ENCODE data around the gene IQCE.

The IQCE gene

GRCh38 chr7:2646336-2646679, 87.5 kb downstream of the IQCE start:
- no peak for DNase-seq (ENCODE audit: low read depth in 2 of 2)

GRCh38 chr7:2646680-2647571, 88.1 kb downstream of the IQCE start:
- no peak for DNase-seq (ENCODE audit: low read depth in 2 of 2)

GRCh38 chr7:2647594-2648172, 88.9 kb downstream of the IQCE start:
- no peak for DNase-seq (ENCODE audit: low read depth in 2 of 2)

GRCh38 chr7:2649139-2649838, 90.5 kb downstream of the IQCE start:
- no peak for DNase-seq (ENCODE audit: low read depth in 2 of 2)

- DNase-seq (ENCODE audit: low read depth in 2 of 2) = no peak
These were observed 91.2 kb downstream of the IQCE start for GRCh38 chr7:2649991-2650390.

DNA sequence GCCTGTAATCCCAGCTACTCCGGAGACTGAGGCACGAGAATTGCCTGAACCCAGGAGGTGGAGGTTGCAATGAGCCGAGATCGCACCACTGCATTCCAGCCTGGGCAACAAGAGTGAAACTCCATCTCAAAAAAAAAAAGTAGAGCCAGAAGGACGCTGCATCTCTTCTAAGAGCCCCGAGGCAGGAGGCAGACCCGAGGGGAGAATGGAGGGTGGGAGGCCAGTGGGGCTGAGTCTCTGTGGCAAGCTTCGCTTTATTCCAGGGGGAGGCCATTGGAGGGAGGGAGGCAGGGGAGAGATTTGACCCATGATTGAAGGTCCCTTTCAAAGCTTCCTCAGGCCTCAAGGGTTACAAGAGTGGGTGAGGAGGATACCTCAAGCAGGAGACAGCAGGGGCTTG, 91.7 kb downstream of the IQCE start:
- DNase-seq (ENCODE audit: low read depth in 2 of 2) = no peak

GRCh38 chr7:2651336-2651735, 92.6 kb downstream of the IQCE start:
- DNase-seq (ENCODE audit: low read depth in 2 of 2) = no peak

- DNase-seq (ENCODE audit: low read depth in 2 of 2) = no peak
These were observed 93.3 kb downstream of the IQCE start for GRCh38 chr7:2651847-2652735.

DNA sequence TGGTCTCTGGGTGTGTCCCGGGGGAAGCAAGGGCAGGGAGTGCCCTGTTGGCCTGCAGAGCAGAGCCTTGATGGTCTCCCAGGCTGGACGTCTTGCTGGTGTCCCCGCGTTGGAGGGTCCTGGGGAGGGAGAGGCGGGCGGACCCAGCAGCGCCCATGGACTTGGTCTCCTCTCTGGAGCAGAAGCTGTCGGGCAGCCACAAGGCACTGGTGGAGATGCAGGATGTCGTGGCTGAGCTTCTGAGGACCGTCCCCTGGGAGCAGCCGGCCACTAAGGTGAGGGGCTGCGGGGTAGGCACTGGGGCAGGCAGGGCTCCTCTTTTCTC, 93.9 kb downstream of the IQCE start:
- no peak for DNase-seq (ENCODE audit: low read depth in 2 of 2)

DNA sequence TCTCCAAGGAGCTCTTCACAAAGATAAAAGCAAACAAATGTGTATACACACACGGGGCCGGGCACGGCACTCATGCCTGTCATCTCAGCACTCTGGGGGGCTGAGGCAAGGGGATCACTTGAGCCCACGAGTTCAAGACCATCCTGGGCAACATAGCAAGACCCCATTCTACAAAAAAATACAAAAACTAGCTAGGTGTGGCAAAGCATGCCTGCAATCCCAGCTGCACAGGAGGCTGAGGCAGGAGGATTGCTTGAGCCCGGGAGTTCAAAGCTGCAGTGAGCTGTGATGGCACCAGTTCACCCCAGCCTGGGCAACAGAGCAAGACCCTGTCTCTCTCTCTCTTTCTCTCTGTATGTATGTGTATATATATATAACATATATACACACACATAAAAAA, 95.3 kb downstream of the IQCE start:
- DNase-seq (ENCODE audit: low read depth in 2 of 2) = no peak

DNA sequence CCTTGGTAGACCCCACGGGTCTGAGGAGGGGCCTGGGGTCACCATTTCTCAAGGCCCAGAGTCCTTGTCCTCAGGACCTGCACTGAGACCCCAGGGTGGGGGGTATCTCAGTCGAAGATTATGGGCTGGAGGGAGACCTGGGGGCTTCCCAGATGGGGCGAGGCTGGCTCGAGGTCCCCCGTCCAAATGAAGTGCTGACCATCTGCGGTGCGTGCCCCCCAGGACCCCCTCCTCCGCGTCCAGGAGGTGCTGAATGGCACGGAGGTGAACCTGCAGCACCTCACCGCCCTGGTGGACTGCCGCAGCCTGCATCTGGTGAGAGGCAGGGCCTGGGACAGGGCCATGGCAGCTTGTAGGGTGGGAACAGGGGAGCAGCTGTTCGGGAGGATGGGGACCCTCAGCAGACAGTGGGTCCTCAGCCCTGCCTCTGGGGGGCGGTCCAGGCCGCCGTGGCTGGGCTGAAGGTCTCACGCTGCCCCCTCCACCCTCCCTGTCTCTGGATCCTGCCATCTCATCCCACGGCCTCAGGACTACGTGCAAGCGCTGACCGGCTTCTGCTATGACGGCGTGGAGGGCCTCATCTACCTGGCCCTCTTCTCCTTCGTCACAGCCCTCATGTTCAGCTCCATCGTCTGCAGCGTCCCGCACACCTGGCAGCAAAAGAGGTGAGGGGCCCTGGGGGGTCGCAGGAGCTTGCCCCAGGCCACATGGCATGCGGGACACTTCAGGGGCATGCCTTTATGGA, 97.3 kb downstream of the IQCE start:
- DNase-seq (ENCODE audit: low read depth in 2 of 2) = no peak

- DNase-seq (ENCODE audit: low read depth in 2 of 2) = no peak
These were observed 98.4 kb downstream of the IQCE start for GRCh38 chr7:2657208-2657607.

DNA sequence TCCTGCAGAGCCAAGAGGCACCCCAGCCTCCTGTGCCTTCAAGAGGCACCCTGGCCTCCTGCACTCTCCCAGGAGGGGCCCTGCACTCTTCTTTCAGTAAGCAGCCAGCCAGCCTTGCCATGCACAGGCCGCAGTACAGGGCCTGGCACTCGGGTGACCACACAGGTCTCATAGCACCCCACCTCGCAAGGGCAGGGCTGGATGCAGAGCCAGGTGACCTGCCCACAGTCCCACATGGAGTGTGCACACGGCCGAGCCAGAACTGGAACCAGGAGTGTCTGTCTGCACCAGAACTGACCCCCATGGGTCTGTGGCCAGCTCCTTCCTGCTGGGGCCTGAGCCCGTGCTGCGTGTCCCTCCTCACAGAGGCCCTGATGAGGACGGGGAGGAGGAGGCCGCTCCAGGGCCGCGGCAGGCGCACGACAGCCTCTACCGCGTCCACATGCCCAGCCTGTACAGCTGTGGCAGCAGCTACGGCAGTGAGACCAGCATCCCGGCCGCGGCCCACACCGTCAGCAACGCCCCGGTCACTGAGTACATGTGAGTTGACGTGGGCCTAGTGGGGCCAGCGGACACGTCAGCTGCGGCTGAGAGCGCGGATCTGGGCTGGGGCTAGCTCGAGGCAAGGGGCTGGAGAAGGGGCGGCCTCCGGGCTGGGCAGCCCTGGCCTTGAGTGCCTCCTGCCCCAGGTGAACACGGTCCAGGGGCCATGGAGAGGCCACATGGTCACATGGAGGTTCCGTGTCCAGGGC, 99.3 kb downstream of the IQCE start:
- DNase-seq (ENCODE audit: low read depth in 2 of 2) = no peak

DNA sequence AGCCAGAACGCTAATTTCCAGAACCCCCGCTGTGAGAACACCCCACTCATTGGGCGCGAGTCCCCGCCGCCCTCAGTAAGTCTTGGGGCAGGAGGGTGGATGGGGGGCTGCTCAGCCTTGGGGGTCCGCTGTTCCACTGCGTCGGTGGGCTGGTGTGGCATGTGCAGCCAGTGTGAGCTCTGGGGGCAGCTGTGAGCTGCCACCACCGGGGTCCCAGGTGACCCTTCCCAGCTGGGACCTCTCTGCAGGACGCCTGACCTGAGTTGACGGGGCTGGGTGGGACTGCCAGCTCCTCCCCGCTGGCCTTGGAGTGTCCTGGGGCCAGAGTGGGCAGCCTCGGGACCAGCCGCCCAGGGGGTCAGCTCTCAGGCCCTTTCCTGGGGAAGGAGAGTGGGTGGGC, 100.2 kb downstream of the IQCE start:
- DNase-seq (ENCODE audit: low read depth in 2 of 2) = no peak

DNA sequence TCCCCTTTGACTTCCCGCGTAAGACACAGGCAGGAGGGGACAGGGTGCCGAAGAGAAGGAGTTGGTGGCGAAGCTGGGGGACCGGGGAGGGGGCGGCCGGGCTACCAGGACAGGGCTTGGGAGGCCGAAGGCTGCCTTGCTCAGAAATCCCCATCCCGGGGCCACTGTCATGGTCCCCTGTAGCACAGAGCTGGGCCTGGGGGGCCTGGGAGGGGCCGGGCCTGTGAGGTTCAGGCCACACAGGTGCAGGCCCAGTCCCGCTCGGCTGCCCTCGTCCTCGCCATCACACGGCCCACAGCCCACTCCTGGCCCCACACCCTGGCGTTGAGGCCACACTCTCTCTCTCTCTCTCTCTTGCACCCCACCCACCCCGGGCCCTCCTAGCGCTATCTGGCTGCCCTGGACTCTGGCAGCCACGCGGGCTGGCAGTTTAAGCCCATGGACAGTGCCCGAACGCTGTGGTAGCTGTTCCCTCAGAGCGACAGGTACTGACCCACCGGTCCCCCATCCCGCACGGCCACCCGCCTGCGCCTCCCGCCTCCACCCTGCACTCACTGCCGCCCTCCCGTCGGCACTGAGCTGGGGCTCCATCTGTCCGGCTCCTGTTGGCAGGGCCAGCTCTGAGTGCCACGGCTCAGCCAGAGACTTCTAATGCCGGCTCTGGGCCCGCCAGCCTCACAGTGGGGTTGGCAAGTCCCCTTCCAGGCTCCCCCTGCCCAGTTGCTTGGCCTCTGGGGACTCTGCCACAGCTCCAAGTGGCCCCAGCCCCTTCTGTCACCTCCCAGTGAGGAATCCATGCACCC, 101.0 kb downstream of the IQCE start:
- DNase-seq (ENCODE audit: low read depth in 2 of 2) = no peak

GRCh38 chr7:2660359-2661095, 101.7 kb downstream of the IQCE start:
- no peak for DNase-seq (ENCODE audit: low read depth in 2 of 2)

GRCh38 chr7:2661096-2661449, 102.3 kb downstream of the IQCE start:
- no peak for DNase-seq (ENCODE audit: low read depth in 2 of 2)

DNA sequence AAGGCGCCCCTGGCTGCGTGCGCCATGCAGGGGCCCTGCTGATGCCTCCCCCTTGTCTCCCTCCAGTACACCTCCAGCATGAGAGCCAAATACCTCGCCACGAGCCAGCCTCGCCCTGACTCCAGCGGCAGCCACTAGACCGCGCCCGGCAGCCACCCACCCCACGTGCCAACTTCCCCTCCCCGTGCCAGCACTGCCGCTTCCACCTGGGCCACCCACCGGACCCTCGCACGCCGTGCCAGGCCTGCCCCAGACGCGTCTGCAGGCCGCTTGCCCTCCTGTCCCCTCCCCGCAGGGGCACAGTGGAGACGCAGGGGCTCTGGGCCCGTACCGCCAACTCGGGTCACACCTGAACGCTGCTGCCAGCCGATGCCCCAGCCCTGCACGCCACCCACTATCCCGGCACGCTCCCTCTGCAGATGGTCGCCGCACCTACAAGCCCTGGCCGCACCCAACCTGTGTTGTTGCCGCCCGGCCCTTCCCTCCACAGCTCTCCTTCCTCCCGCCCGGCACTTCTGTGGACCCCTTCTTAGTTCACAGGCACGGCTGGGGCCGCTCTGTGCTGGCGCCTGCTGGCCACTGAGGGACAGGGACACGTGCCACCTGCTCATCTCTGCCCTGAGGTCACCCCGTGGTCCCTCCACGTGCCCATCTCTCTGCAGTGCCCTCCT, 103.0 kb downstream of the IQCE start:
- no peak for DNase-seq (ENCODE audit: low read depth in 2 of 2)

Data from stimulated activated CD8-positive, alpha-beta memory T cell treated with anti-CD3 and anti-CD28 coated beads, Interleukin-15, amount 100 ng/mL, for 48 hours (primary cell).